Omental fat pad (tissue), 4 donors: ENCODE measurements around the gene TPP1. TPM values are rescaled to one million over a fixed set of nuclear protein-coding genes. Genes with fewer than 3 reads are reported as not detected.
A peak's percentile ranks its signal among the peaks of the same experiment; 100 is the strongest.

Source experiments
- ATAC-seq: fragments of 150-250 bp; one replicate; pipeline ENCODE4 v1.9.1; 2016; ENCODE audit warnings: mild to moderate bottlenecking, moderate library complexity; ENCODE audit not compliant: low FRiP score
- DNase-seq: peaks from one replicate; pipeline ENCODE4 v3.0.0-alpha.2; 2019; ENCODE audit warnings: low spot score
- CTCF ChIP-seq, 3 donors: fragments of 450-650 bp; IDR thresholded peaks; one replicate each; pipeline ENCODE4 v1.5.1; 2016 to 2017; ENCODE audit warnings: antibody characterized with exemption in 3 of 3, mild to moderate bottlenecking in 3 of 3, moderate library complexity in 2 of 3
- total RNA-seq, 4 donors: library from RNA; depleted of rRNA; stranded (reverse); fragments of >200 nt; gene quantifications; one replicate each; pipeline ENCODE4 v1.1.0, GENCODE V29; 2016

Gene TPP1
- total RNA-seq, 4 donors from 2014 or later = 73.8 to 95.0 (median 83.9) TPM

GRCh38 chr11:6606471-6607189 is 12.6 kb downstream of the TPP1 start:
- ATAC-seq (peak; percentile 72), DNase-seq (peak; percentile 76)
- no peak for TF ChIP-seq CTCF (IDR thresholded peaks at IDR 0.05)

- no peak for TF ChIP-seq CTCF (IDR thresholded peaks at IDR 0.05)
- ATAC-seq (no peak), DNase-seq (no peak)
These were observed 14.4 kb downstream of the TPP1 start for GRCh38 chr11:6604790-6605189.

GRCh38 chr11:6604081-6604626 is 15.1 kb downstream of the TPP1 start:
- DNase-seq (no peak), ATAC-seq (peak; percentile 58)

GRCh38 chr11:6603287-6604080 is 15.7 kb downstream of the TPP1 start, which contains the start of the genes ILK and RRP8:
Gene ILK, plus strand, starts transcription at chr11:6603774. Its CDS starts 498 bp downstream, at chr11:6604272.
Gene RRP8, minus strand, starts transcription at chr11:6603616. Its CDS starts 114 bp downstream, at chr11:6603502.
- TF ChIP-seq CTCF (IDR thresholded peaks at IDR 0.05) = no peak
- ATAC-seq (peak; percentile 92), DNase-seq (peak; percentile 59)

More at GRCh38 chr11:6604081-6604626, 15.1 kb downstream of the TPP1 start:
- TF ChIP-seq CTCF (IDR thresholded peaks at IDR 0.05) = no peak

- no peak for TF ChIP-seq CTCF (IDR thresholded peaks at IDR 0.05)
- ATAC-seq (no peak), DNase-seq (no peak)
These were observed 16.9 kb downstream of the TPP1 start for GRCh38 chr11:6602096-6602940.

- DNase-seq (no peak), ATAC-seq (no peak)
- TF ChIP-seq CTCF (IDR thresholded peaks at IDR 0.05) = no peak
These were observed 18.2 kb downstream of the TPP1 start for GRCh38 chr11:6601041-6601461.
